OCI-LY3 (cell line): ENCODE measurements around the gene ZNF33A.
"Not testable (repeated sequence)": the region's sequence is repeated elsewhere in the genome, so short reads cannot be mapped to it uniquely, and the experiment has no call there.

Source experiments
- H2AFZ ChIP-seq: fragments of 200-600, 300-600 bp; shearing (Covaris generic); 2 replicates; pipeline ENCODE4 v1.6.0; 2014; ENCODE audit warnings: antibody characterized with exemption, low read depth, low read length
- H3K27ac ChIP-seq: fragments of 200-600, 300-600 bp; sonication (generic); 2 replicates; pipeline ENCODE4 v1.5.1; 2014; ENCODE audit warnings: mild to moderate bottlenecking, low read length, moderate library complexity, mixed read lengths
- H3K27me3 ChIP-seq: fragments of 200-600, 300-600 bp; sonication (generic); 2 replicates; pipeline ENCODE4 v1.6.1; 2014; ENCODE audit warnings: low read depth, low read length, mixed read lengths
- H3K36me3 ChIP-seq: fragments of 200-600, 300-600 bp; sonication (generic); replicated peaks from 2 replicates; pipeline ENCODE3; 2014; ENCODE audit warnings: low read depth, low read length, mixed read lengths
- H3K4me1 ChIP-seq: fragments of 300-600, 200-600 bp; sonication (generic); 2 replicates; pipeline ENCODE4 v1.6.1; 2014; ENCODE audit warnings: low read length, mixed read lengths
- H3K4me2 ChIP-seq: fragments of 200-600, 300-600 bp; sonication (generic); 2 replicates; pipeline ENCODE4 v1.6.1; 2014; ENCODE audit warnings: low read length, mixed read lengths
- H3K4me3 ChIP-seq: fragments of 300-600, 200-600 bp; sonication (generic); 2 replicates; pipeline ENCODE4 v1.5.1; 2014; ENCODE audit warnings: antibody characterized with exemption, mild to moderate bottlenecking, low read length, moderate library complexity
- H3K79me2 ChIP-seq: fragments of 300-600, 200-600 bp; shearing (Covaris generic); 2 replicates; pipeline ENCODE4 v1.6.1; 2014; ENCODE audit warnings: mild to moderate bottlenecking, low read length, mixed read lengths
- H3K9ac ChIP-seq: fragments of 300-600, 200-600 bp; shearing (Covaris generic); 2 replicates; pipeline ENCODE4 v1.6.0; 2014; ENCODE audit warnings: mild to moderate bottlenecking, low read length, moderate library complexity
- H3K9me3 ChIP-seq: fragments of 200-600, 300-600 bp; shearing (Covaris generic); 2 replicates; pipeline ENCODE4 v1.6.1; 2014; ENCODE audit warnings: low read length, mixed read lengths; ENCODE audit not compliant: insufficient read depth
- H4K20me1 ChIP-seq: fragments of 200-600, 300-600 bp; sonication (generic); 2 replicates; pipeline ENCODE4 v1.6.1; 2016; ENCODE audit warnings: low read length, mixed read lengths; ENCODE audit not compliant: insufficient read depth
- CTCF ChIP-seq: fragments of 200-600, 300-600 bp; sonication (generic); IDR thresholded peaks from 2 replicates; pipeline ENCODE4 v1.5.1; 2014; ENCODE audit warnings: antibody characterized with exemption, low read length, low read depth
- EZH2phosphoT487 ChIP-seq: fragments of 200-600 bp; shearing (Covaris generic); IDR thresholded peaks from 2 replicates; pipeline ENCODE4 v1.6.1; 2018; ENCODE audit warnings: antibody characterized with exemption, mixed run types, low read depth

The ZNF33A gene

DNA sequence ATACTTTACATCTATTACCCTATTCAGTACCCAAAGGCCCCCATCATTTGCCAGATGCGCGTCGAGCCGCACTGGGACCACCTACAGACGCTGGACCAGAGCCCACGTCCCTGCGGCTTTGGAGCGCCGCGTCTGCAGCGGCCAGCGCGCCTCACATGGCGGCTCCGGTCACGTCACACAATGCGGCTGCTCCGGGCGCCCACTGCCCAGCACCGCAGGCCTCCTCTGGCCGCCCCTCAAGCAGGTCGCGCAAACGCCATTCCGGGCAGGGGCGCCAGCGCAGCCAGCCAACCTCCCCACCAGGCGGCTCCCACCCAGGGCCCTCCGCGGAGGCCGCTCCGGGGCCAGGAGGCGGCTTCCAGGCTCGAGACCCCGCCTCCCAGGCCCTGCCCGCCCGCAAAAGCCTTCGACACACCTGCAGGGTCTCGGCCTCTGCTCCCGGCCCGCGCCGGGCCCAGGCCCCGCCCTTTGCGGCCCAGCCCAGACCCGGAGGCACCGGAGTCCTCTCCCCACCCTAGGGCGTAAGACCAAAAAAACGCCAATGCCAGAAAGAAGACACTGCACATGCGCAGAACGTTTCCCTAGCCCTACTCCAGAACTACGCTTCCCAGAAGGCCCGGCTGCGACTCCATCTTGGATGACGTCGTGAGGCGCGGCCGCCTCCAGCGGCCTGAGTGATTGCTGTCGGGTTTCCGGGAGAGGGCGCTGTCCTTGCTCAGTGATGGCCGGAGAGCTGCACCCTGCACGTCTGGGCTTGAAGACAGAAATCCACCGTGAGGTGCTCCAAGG lies 34.2 kb upstream of the ZNF33A start, which contains the start of gene ZNF25:
Gene ZNF25 (minus strand): TSS at position 557 of the 789 bp plus-strand sequence. CDS start 4,925 bp downstream, outside the sequence.
- H3K36me3 ChIP-seq, result no peaks in the 10 kb centered on the region
- TF ChIP-seq EZH2phosphoT487, result no peak
- TF ChIP-seq CTCF, result peak; percentile 69
- H3K27ac ChIP-seq, result peak within 1 kb of the TSS; percentile 80
- H3K9me3 ChIP-seq, result no peaks in the 10 kb centered on the region
- peak within 1 kb of the TSS; percentile 91 for H3K4me2 ChIP-seq
- peaks cover 18% of the 10 kb centered on the region for H3K4me1 ChIP-seq
- peak within 1 kb of the TSS; percentile 90 for H3K9ac ChIP-seq
- H4K20me1 ChIP-seq, result no peaks in the 10 kb centered on the region
- H3K27me3 ChIP-seq, result no peaks in the 10 kb centered on the region
- peak within 1 kb of the TSS; percentile 98 for H2AFZ ChIP-seq
- H3K4me3 ChIP-seq, result peak within 1 kb of the TSS; percentile 96
- H3K79me2 ChIP-seq, result peaks cover 7% of the 10 kb centered on the region

DNA sequence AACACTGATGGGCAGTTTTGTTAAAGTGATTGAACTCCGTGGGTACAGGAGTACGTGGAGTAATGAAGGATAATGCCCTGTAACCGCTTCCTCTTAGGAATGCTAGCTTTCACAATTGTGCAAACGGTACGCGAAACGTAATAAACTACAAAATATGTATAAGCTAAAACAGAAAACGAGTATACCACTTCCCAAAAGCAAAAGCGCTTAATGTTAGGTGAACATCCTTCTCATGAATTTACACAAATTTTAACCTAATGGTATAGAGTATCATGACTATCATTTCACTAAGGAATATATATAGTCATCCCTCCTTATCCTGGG lies 33.6 kb upstream of the ZNF33A start:
- Histone ChIP-seq H3K4me1 (peaks cover 18% of the 10 kb centered on the region), H2AFZ (peak overlapping the region; percentile 98), H3K4me3 (peak overlapping the region; percentile 90), H3K4me2 (peak overlapping the region; percentile 91), H3K36me3 (no peaks in the 10 kb centered on the region), H3K27ac (no peak overlapping the region), H3K79me2 (peaks cover 7% of the 10 kb centered on the region), H3K9me3 (no peaks in the 10 kb centered on the region), H4K20me1 (no peaks in the 10 kb centered on the region), H3K9ac (peak overlapping the region; percentile 78), H3K27me3 (no peaks in the 10 kb centered on the region)
- TF ChIP-seq CTCF (no peak), EZH2phosphoT487 (no peak)

DNA sequence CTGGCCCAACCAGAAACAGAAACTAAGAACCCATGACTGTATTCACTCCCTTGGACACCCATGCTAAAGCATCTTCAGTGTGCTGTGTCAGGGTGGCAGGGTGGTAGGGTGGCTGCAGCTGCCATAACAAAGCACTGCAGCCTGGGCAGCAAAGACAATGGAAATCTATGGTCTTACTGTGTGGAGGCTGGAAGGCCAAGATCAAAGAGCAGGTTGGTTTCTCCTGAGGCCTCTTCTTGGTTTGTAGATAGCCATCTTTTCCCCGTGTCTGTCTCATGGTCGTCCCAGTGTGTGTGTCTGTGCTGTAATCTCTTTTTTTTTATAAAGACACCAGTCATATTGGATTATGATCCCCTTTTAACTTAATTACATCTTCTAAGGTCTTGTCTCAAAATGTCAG lies 18.8 kb upstream of the ZNF33A start:
- Histone ChIP-seq H3K27ac (no peak overlapping the region), H3K4me3 (no peak overlapping the region), H3K27me3 (no peaks in the 10 kb centered on the region), H3K9me3 (no peaks in the 10 kb centered on the region), H3K36me3 (no peaks in the 10 kb centered on the region), H3K4me2 (no peak overlapping the region), H3K79me2 (no peaks in the 10 kb centered on the region), H3K4me1 (no peaks in the 10 kb centered on the region), H4K20me1 (no peaks in the 10 kb centered on the region), H2AFZ (no peak overlapping the region), H3K9ac (no peak overlapping the region)
- TF ChIP-seq EZH2phosphoT487, result no peak
- no peak for TF ChIP-seq CTCF

DNA sequence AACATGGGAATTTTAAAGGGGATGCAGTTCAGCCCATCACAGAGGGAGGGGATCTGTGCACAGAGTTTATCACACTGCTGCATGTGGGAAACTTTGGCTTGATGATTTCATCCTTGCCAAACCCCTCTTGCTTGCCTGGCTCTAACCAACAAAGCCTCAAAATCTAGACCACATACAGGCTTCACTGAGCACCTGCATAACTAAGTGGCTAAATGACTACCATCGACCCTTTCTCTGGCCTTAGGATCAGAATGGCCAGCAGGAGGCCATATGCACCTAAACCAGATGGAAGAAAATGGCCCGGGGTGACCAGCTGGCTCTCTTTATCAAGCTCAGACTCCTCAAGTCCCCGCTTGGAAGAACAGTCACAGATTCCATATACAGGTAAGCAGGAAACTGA lies 18.4 kb upstream of the ZNF33A start:
- H3K4me3 ChIP-seq, result no peak overlapping the region
- no peaks in the 10 kb centered on the region for H3K4me1 ChIP-seq
- H4K20me1 ChIP-seq, result no peaks in the 10 kb centered on the region
- no peak overlapping the region for H3K4me2 ChIP-seq
- no peak overlapping the region for H3K27ac ChIP-seq
- H3K9me3 ChIP-seq, result no peaks in the 10 kb centered on the region
- H3K27me3 ChIP-seq, result no peaks in the 10 kb centered on the region
- H3K36me3 ChIP-seq, result no peaks in the 10 kb centered on the region
- no peak overlapping the region for H2AFZ ChIP-seq
- TF ChIP-seq EZH2phosphoT487 (no peak), CTCF (no peak)
- H3K9ac ChIP-seq, result no peak overlapping the region
- no peaks in the 10 kb centered on the region for H3K79me2 ChIP-seq

GRCh38 chr10:37998920-37999319 lies 11.6 kb upstream of the ZNF33A start:
- H3K9ac ChIP-seq, result not testable (repeated sequence)

DNA sequence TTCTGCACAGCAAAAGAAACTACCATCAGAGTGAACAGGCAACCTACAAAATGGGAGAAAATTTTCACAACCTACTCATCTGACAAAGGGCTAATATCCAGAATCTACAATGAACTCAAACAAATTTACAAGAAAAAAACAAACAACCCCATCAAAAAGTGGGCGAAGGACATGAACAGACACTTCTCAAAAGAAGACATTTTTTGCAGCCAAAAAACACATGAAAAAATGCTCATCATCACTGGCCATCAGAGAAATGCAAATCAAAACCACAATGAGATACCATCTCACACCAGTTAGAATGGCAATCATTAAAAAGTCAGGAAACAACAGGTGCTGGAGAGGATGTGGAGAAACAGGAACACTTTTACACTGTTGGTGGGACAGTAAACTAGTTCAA lies 10.0 kb upstream of the ZNF33A start:
- not testable (repeated sequence) for H3K4me3 ChIP-seq, H2AFZ ChIP-seq, H3K27ac ChIP-seq, H3K9me3 ChIP-seq, H3K4me2 ChIP-seq, H4K20me1 ChIP-seq, H3K36me3 ChIP-seq, H3K4me1 ChIP-seq, H3K79me2 ChIP-seq, H3K27me3 ChIP-seq, H3K9ac ChIP-seq

More at GRCh38 chr10:37998920-37999319, 11.6 kb upstream of the ZNF33A start:
- H3K27me3 ChIP-seq, H3K4me2 ChIP-seq, H3K79me2 ChIP-seq, H4K20me1 ChIP-seq, H3K36me3 ChIP-seq, H2AFZ ChIP-seq, H3K27ac ChIP-seq, H3K9me3 ChIP-seq, H3K4me1 ChIP-seq, H3K4me3 ChIP-seq: not testable (repeated sequence)
